ENCODE results near the gene PHF5A.

DNA sequence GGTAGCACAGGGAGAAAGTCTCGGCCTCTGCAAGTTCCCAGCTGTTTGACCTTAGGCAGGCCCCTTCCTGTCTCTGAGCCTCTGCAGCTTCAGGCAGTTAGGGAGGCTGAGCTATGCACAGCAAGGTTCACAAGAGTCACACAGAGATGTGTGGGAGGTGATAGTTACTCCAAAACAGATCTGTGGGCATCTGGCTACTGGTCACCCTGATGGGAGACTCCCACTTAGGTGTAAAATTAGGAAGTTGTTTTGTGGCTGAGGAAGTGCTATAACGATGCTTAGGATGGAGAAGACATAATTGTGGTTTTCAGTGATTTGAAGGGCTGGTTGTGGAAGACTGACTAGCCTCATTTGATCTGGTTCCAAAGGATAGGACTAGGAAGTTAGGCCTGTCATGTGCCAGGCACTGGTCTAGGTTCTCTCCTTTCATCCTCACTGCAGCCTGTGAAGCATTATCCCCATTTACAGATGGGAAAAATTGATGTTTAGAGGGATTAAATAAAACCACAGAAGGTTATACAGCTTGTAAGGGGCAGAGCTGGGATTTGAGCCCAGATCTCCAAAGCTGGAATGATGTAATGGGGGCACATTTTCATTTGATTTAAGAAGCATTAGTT lies 13.9 kb upstream of the PHF5A start:
- TF ChIP-seq CTCF (IDR thresholded peaks at IDR 0.05; ENCODE audit: low read length), result no peak
- TF ChIP-seq EZH2 (IDR thresholded peaks at IDR 0.05; ENCODE audit: borderline replicate concordance, low read length), result no peak
